IPS-18a (cell line): Measurements from ENCODE around the gene RITA1.

Experiments
- H3K27ac ChIP-seq: one replicate; pipeline ENCODE4 v1.5.1; 2013; ENCODE audit warnings: low read length
- H3K27me3 ChIP-seq: one replicate; pipeline ENCODE4 v1.6.1; 2013; ENCODE audit warnings: mild to moderate bottlenecking, low read length; ENCODE audit not compliant: control insufficient read depth, insufficient read depth
- H3K36me3 ChIP-seq: one replicate; pipeline ENCODE4 v1.6.1; 2013; ENCODE audit warnings: low read depth, low read length; ENCODE audit not compliant: control insufficient read depth
- H3K4me1 ChIP-seq: one replicate; pipeline ENCODE4 v1.6.1; 2013; ENCODE audit warnings: low read depth, low read length; ENCODE audit not compliant: control insufficient read depth
- H3K4me3 ChIP-seq: one replicate; pipeline ENCODE4 v1.5.1; 2013; ENCODE audit warnings: low read length
- H3K9ac ChIP-seq: one replicate; pipeline ENCODE4 v1.6.1; 2013; ENCODE audit warnings: mild to moderate bottlenecking, low read length, moderate library complexity
- H3K9me3 ChIP-seq: one replicate; pipeline ENCODE4 v1.6.1; 2013; ENCODE audit warnings: low read depth, low read length; ENCODE audit not compliant: control insufficient read depth

RITA1 gene

DNA sequence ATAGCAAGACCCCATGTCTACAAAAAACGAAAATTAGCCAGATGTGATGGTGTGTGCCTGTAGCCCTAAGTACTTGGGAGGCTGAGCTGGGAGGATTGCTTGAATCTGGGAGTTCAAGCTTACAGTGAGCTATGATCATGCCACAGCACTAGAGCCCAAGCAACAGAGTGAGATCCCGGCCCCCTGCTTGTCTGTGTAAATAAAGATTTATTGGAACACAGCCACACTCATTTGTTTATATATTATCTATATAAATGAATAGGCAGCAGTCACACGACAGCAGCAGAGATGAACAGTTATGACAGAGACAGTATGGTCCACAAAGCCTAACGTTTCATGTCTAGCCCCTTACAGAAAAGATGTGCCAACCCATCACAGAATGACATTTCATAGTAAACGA lies 15.1 kb upstream of the RITA1 start:
- Histone ChIP-seq H3K4me1 (no peaks in the 10 kb centered on the region), H3K9ac (no peak overlapping the region), H3K4me3 (no peak overlapping the region), H3K27ac (no peak overlapping the region), H3K27me3 (no peaks in the 10 kb centered on the region), H3K9me3 (no peaks in the 10 kb centered on the region), H3K36me3 (peaks cover 74% of the 10 kb centered on the region)

GRCh38 chr12:113170926-113171325 lies 14.6 kb upstream of the RITA1 start:
- peaks cover 70% of the 10 kb centered on the region for H3K36me3 ChIP-seq
- H3K4me3 ChIP-seq = no peak overlapping the region
- H3K27ac ChIP-seq = no peak overlapping the region
- H3K27me3 ChIP-seq = no peaks in the 10 kb centered on the region
- no peak overlapping the region for H3K9ac ChIP-seq
- no peaks in the 10 kb centered on the region for H3K9me3 ChIP-seq
- H3K4me1 ChIP-seq = no peaks in the 10 kb centered on the region

GRCh38 chr12:113171543-113171942 lies 14.0 kb upstream of the RITA1 start:
- no peaks in the 10 kb centered on the region for H3K27me3 ChIP-seq
- H3K9me3 ChIP-seq = no peaks in the 10 kb centered on the region
- H3K9ac ChIP-seq = no peak overlapping the region
- no peak overlapping the region for H3K27ac ChIP-seq
- H3K4me3 ChIP-seq = no peak overlapping the region
- peaks cover 69% of the 10 kb centered on the region for H3K36me3 ChIP-seq
- no peaks in the 10 kb centered on the region for H3K4me1 ChIP-seq

DNA sequence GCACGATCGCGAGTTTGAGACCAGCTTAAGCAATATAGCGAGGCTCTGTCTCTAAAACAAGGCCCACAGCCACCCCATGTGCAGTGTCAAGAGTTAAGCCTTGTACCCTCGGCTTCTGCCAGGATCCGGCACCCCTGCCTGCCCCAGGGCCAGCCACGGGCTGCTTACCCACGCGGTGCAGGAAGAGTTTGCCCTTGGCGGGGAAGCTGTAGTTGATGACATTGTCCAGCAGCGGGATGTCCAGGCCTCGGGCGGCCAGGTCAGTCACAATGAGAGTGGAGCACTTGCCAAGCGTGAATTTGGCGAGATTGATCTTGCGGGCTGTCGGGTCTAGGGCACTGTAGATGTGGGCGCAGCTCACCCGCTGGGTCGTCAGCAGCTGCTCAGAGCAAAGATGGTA lies 13.3 kb upstream of the RITA1 start:
- H3K27ac ChIP-seq = no peak overlapping the region
- H3K9ac ChIP-seq = no peak overlapping the region
- H3K9me3 ChIP-seq = no peaks in the 10 kb centered on the region
- peaks cover 70% of the 10 kb centered on the region for H3K36me3 ChIP-seq
- no peak overlapping the region for H3K4me3 ChIP-seq
- no peaks in the 10 kb centered on the region for H3K27me3 ChIP-seq
- no peaks in the 10 kb centered on the region for H3K4me1 ChIP-seq

DNA sequence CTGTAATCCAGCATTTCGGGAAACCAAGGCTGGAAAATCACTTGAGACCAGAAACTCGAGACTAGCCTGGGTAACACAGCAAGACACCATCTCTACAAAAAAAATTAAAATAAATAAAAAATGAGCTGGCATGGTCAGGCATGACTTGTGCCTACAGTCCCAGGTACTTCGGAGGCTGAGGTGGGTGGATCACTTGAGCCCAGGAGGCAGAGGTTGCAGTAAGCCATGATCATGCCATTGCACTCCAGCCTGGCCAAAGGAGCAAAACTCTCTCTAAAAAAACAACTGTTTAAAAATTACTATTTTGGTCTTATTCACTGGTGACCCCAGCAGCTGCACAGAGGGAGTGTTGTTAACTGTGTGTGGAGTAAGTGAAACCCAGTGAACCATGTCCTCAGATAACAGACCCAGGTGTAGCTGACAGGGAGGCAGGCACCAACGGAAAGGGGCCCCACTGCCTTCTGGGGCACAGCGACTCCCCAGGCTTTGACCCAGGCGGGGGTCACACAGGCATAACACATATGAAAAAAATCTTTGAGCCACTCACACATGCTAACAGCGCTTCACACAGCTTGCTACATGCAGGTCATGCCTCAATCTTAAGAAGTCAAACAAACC lies 12.3 kb upstream of the RITA1 start:
- peaks cover 76% of the 10 kb centered on the region for H3K36me3 ChIP-seq
- H3K9me3 ChIP-seq = no peaks in the 10 kb centered on the region
- H3K27me3 ChIP-seq = no peaks in the 10 kb centered on the region
- no peaks in the 10 kb centered on the region for H3K4me1 ChIP-seq
- H3K27ac ChIP-seq = no peak overlapping the region
- H3K9ac ChIP-seq = no peak overlapping the region
- no peak overlapping the region for H3K4me3 ChIP-seq

DNA sequence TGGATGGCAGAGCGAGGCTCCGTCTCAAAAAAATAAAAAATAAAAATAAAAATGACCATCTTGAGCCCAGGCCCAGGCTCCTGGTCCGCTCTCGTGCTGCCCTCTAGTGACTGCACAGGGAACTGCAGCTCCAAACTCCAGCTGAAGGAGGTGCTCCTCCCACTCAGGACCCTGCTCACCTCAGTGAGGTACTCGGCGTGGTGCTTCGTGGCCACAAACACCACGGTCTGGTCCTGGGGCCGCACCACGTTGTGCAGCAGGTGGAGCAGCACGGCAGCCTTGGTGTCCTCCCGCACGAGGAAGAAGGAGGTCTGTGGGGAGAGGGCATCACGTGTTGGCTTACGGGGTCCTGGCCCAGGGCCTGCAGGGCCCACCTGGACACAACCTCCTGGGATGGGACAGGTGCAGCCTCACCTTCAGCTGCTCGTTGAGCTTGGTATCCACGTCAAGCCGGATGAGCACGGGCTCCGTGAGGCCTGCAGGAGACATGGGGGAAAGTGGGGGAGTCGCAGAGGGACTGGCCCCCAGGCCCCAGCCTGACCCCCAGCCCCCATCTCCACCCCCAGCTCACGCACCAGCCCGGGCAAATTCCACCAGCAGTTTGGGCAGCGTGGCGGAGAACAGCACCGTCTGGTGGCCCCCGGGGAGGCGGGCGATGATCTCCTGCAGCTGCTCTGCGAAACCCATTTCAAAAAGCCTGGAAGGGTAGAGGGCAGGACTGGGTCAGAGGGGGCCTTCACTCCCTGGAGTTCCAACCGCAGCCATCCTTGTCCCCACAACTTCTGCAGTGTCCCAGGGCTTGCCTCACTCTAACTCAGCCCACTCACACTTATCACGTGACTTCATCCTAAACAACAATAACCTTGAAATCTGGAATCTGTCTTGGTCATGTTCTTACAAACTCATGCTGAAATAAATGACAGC lies 10.8 kb upstream of the RITA1 start:
- H3K4me1 ChIP-seq = no peaks in the 10 kb centered on the region
- no peaks in the 10 kb centered on the region for H3K9me3 ChIP-seq
- H3K27me3 ChIP-seq = no peaks in the 10 kb centered on the region
- H3K9ac ChIP-seq = no peak overlapping the region
- no peak overlapping the region for H3K27ac ChIP-seq
- peaks cover 80% of the 10 kb centered on the region for H3K36me3 ChIP-seq
- no peak overlapping the region for H3K4me3 ChIP-seq

GRCh38 chr12:113179023-113179422 lies 6.5 kb upstream of the RITA1 start:
- Histone ChIP-seq H3K36me3 (peaks cover 52% of the 10 kb centered on the region), H3K27me3 (no peaks in the 10 kb centered on the region), H3K4me3 (no peak overlapping the region), H3K9ac (no peak overlapping the region), H3K27ac (no peak overlapping the region), H3K4me1 (no peaks in the 10 kb centered on the region), H3K9me3 (no peaks in the 10 kb centered on the region)

GRCh38 chr12:113180333-113180732 lies 5.2 kb upstream of the RITA1 start:
- peaks cover 50% of the 10 kb centered on the region for H3K36me3 ChIP-seq

DNA sequence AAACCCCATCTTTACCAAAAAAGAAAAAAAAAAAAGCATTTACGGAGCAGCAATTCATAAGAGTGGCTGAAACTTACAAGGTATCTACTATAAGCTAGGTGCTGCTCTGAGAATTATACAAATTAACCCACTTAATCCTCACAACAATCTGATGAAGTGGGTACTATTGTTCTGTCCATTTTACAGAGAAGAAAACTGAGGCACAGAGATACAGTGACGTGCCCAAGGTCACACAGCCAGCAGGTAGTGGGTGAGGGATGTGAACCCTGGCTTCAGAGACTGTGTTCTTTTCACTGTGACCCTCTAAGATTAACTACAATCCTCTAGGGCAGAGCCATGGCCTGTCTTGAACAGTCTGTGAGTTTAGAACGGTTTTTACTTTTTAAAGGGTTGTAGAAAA lies 3.5 kb upstream of the RITA1 start:
- Histone ChIP-seq H3K36me3 (peaks cover 40% of the 10 kb centered on the region), H3K9ac (no peak overlapping the region), H3K27me3 (no peaks in the 10 kb centered on the region), H3K4me1 (no peaks in the 10 kb centered on the region), H3K9me3 (no peaks in the 10 kb centered on the region), H3K4me3 (no peak overlapping the region), H3K27ac (no peak overlapping the region)

More at GRCh38 chr12:113180333-113180732, 5.2 kb upstream of the RITA1 start:
- no peak overlapping the region for H3K27ac ChIP-seq
- no peaks in the 10 kb centered on the region for H3K9me3 ChIP-seq
- H3K4me3 ChIP-seq = no peak overlapping the region
- no peak overlapping the region for H3K9ac ChIP-seq
- H3K4me1 ChIP-seq = no peaks in the 10 kb centered on the region
- no peaks in the 10 kb centered on the region for H3K27me3 ChIP-seq

GRCh38 chr12:113183030-113183589 lies 2.4 kb upstream of the RITA1 start:
- Histone ChIP-seq H3K36me3 (peaks cover 29% of the 10 kb centered on the region), H3K9ac (no peak overlapping the region), H3K4me1 (no peaks in the 10 kb centered on the region), H3K27ac (no peak overlapping the region), H3K4me3 (no peak overlapping the region), H3K27me3 (no peaks in the 10 kb centered on the region), H3K9me3 (no peaks in the 10 kb centered on the region)

DNA sequence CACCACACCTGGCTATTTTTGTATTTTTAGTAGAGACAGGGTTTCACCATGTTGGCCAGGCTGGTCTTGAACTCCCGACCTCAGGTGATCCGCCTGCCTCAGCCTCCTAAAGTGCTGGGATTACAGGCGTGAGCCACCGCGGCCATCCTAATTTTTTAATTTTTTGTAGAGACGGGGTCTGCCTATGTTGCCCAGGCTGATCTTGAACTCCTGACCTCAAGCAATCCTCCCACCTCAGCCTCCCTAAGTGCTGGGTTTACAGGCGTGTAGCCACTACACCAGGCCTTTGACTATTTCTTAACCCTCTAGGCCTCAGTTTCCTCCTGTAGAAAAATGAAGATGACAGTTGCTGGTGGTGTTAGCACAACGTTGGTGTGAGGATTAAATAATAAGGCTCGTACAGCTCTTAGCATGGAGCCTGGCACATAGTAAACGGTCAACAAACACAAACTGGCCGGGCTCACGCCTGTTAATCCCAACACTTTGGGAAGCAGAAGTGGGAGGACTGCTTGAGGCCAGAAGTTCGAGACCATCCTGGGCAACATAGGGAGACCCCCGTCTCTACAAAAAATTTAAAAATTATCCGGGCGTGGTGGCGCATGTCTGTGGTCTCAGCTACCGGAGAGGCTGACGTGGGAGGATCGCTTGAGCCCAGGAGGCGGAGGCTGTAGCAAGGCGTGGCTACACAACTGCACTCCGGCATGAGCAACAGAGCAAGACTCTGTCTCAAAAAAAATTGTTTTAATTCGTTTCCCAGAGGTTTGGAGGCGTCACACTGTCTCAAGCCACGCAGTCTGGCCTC lies 1.2 kb upstream of the RITA1 start:
- peaks cover 17% of the 10 kb centered on the region for H3K36me3 ChIP-seq

More for the DNA sequence above, 1.2 kb upstream of the RITA1 start:
- H3K9me3 ChIP-seq = no peaks in the 10 kb centered on the region
- H3K4me3 ChIP-seq = peak overlapping the region; percentile 86
- H3K9ac ChIP-seq = peak overlapping the region; percentile 90
- H3K27ac ChIP-seq = no peak overlapping the region
- no peaks in the 10 kb centered on the region for H3K27me3 ChIP-seq
- no peaks in the 10 kb centered on the region for H3K4me1 ChIP-seq
